ENCODE measurements around the gene THAP4. TPM values are rescaled to one million over a fixed set of nuclear protein-coding genes. Genes with fewer than 3 reads are reported as not detected.
A peak's percentile ranks its signal among the peaks of the same experiment; 100 is the strongest.

THAP4 gene
- total and polyA plus RNA-seq, 2 of the 13 experiments (the other 11 are each of a cell fraction or from before 2014, with no cell fraction given): 59.7 to 75.7 TPM

- no peak for TF ChIP-seq HNRNPUL1 (IDR thresholded peaks at IDR 0.05; ENCODE audit: low read depth, low read length)
- no peak for TF ChIP-seq HBP1 (CRISPR knock-in tag; IDR thresholded peaks at IDR 0.05; ENCODE audit: low read depth)
- TF ChIP-seq ARID3A (IDR thresholded peaks at IDR 0.05; ENCODE audit: low read depth, low read length): no peak
- no peak for TF ChIP-seq NCOR1 (IDR thresholded peaks at IDR 0.05; ENCODE audit: borderline replicate concordance, low read length)
- TF ChIP-seq SP140L (CRISPR knock-in tag; IDR thresholded peaks at IDR 0.05; ENCODE audit: borderline replicate concordance): no peak
- TF ChIP-seq CHD2 (IDR thresholded peaks at IDR 0.05; ENCODE audit: low read depth, low read length): no peak
- TF ChIP-seq DR1 (CRISPR knock-in tag; IDR thresholded peaks at IDR 0.05): no peak
- peak; percentile 61; the same call in 1 of the 2 replicates for TF ChIP-seq ZNF710 (CRISPR knock-in tag; IDR thresholded peaks at IDR 0.05; ENCODE audit: borderline replicate concordance)
- TF ChIP-seq ZNF800 (CRISPR knock-in tag; IDR thresholded peaks at IDR 0.05): no peak
- 0 out of 2 replicates have a peak, but pooled peaks have one; percentile 27 for TF ChIP-seq ZNF678 (CRISPR knock-in tag; IDR thresholded peaks at IDR 0.05)
- TF ChIP-seq HMG20A (CRISPR knock-in tag; IDR thresholded peaks at IDR 0.05; ENCODE audit: borderline replicate concordance): no peak
- no peak for TF ChIP-seq MIER2 (CRISPR knock-in tag; IDR thresholded peaks at IDR 0.05)
- TF ChIP-seq ARNT2 (CRISPR knock-in tag; IDR thresholded peaks at IDR 0.05; ENCODE audit: low read depth): peak; percentile 65
- peak; percentile 33; the same call in 1 of the 2 replicates for TF ChIP-seq ZSCAN21 (CRISPR knock-in tag; IDR thresholded peaks at IDR 0.05; ENCODE audit: borderline replicate concordance)
- no peak for TF ChIP-seq ZNF775 (CRISPR knock-in tag; IDR thresholded peaks at IDR 0.05; ENCODE audit: borderline replicate concordance)
- TF ChIP-seq ERF (CRISPR knock-in tag; IDR thresholded peaks at IDR 0.05): no peak
- TF ChIP-seq EHMT2 (IDR thresholded peaks at IDR 0.05; ENCODE audit: borderline replicate concordance, low read depth, low read length): no peak
- no peak for TF ChIP-seq MIXL1 (CRISPR knock-in tag; IDR thresholded peaks at IDR 0.05)
- no peak for TF ChIP-seq HES4 (CRISPR knock-in tag; IDR thresholded peaks at IDR 0.05; ENCODE audit: borderline replicate concordance)
- TF ChIP-seq CEBPG (CRISPR knock-in tag; IDR thresholded peaks at IDR 0.05): no peak
- no peak for TF ChIP-seq ZNF441 (CRISPR knock-in tag; IDR thresholded peaks at IDR 0.05; ENCODE audit: borderline replicate concordance)
Observed at GRCh38 chr2:241540771-241541561, 96.0 kb downstream of the THAP4 start (continued).
